Naive thymus-derived CD8-positive, alpha-beta T cell (primary cell): ENCODE data around the gene GNB5. TPM values are rescaled to one million over a fixed set of nuclear protein-coding genes. Genes with fewer than 3 reads are reported as not detected.
A peak's percentile ranks its signal among the peaks of the same experiment; 100 is the strongest.
"Not testable (repeated sequence)": the region's sequence is repeated elsewhere in the genome, so short reads cannot be mapped to it uniquely, and the experiment has no call there.

Source experiments
- ATAC-seq, 2 donors: fragments of 150-1000 bp; cut with Tn5 transposase in 1 of 2; sonication (Bioruptor Pico), chemical (Tn5 transposase) in 1 of 2; 1 replicate in 1 of 2; 2 replicates in 1 of 2; pipeline ENCODE4 v1.10.0; 2021; ENCODE audit warnings: mild to moderate bottlenecking in 2 of 2, moderate library complexity in 2 of 2
- POLR2A ChIA-PET: fragments of 350-600 bp; sonication (Branson Sonifier 250); formaldehyde crosslinking; loops from one replicate; lab custom pipeline; 2021; ENCODE audit warnings: antibody characterized with exemption; lab: Charles Lee
- DNase-seq, 10 donors: peaks; one replicate each; pipeline versions ENCODE4 v3.0.0 to v3.0.0-alpha.2; 2020 to 2022
- H3K27ac Mint-ChIP-seq, 10 donors: one replicate each; pipeline ENCODE4 v1.8.0; 2020 to 2022; ENCODE audit warnings: mild to moderate bottlenecking in 10 of 10, mixed read lengths in 10 of 10, moderate library complexity in 4 of 10, inconsistent platforms in 1 of 10
- H3K27me3 Mint-ChIP-seq, 5 donors: one replicate each; pipeline ENCODE4 v1.8.0; 2021 to 2022; ENCODE audit warnings: mixed read lengths in 5 of 5
- H3K36me3 Mint-ChIP-seq, 3 donors: one replicate each; pipeline ENCODE4 v1.8.0; 2020 to 2022; ENCODE audit warnings: mixed read lengths in 3 of 3, mild to moderate bottlenecking in 2 of 3, inconsistent platforms in 1 of 3
- H3K4me1 Mint-ChIP-seq, 4 donors: one replicate each; pipeline ENCODE4 v1.8.0; 2021 to 2022; ENCODE audit warnings: mixed read lengths in 4 of 4
- H3K4me3 Mint-ChIP-seq, 10 donors: one replicate each; pipeline ENCODE4 v1.8.0; 2020 to 2022; ENCODE audit warnings: mild to moderate bottlenecking in 10 of 10, mixed read lengths in 10 of 10, moderate library complexity in 6 of 10, inconsistent platforms in 1 of 10
- H3K9me3 Mint-ChIP-seq, 9 donors: one replicate each; pipeline ENCODE4 v1.8.0; 2020 to 2022; ENCODE audit warnings: mixed read lengths in 9 of 9, mild to moderate bottlenecking in 3 of 9, inconsistent platforms in 1 of 9, moderate library complexity in 1 of 9
- polyA plus RNA-seq, 3 donors: library from polyadenylated mRNA; unstranded; fragments of 300-500 nt; fragmentation: Illumina TruSeq; gene quantifications; one replicate each; pipeline ENCODE4 v1.2.3, GENCODE V29; 2021
- total RNA-seq, 8 experiments: library from RNA in 2 of 8; stranded (reverse) in 2 of 8; gene quantifications; one replicate each; pipeline ENCODE4 v1.2.3 and lab custom pipeline; 2021 to 2026

GNB5 gene
- total and polyA plus RNA-seq, 5 experiments from 2014 or later: 32.4 to 48.5 (median 41.7) TPM

GRCh38 chr15:52101542-52102323, 89.5 kb downstream of the GNB5 start:
- H3K4me1 Mint-ChIP-seq: peaks cover 0 to 18% (median under 1%) of the 10 kb centered on the region in 4 donors
- no peak for DNase-seq
- H3K27ac Mint-ChIP-seq: peak overlapping the region in 1 of 10 donors; percentile 47
- POLR2A ChIA-PET: no interaction called here
- no peaks in the 10 kb centered on the region for H3K36me3 Mint-ChIP-seq
- ATAC-seq: no peak
- H3K9me3 Mint-ChIP-seq: no peaks in the 10 kb centered on the region
- peaks cover 0 to 8% (median 2%) of the 10 kb centered on the region in 5 donors for H3K27me3 Mint-ChIP-seq
- H3K4me3 Mint-ChIP-seq: no peak overlapping the region

- H3K27ac Mint-ChIP-seq: no peak overlapping the region
These were observed 90.3 kb downstream of the GNB5 start for GRCh38 chr15:52100807-52101442.

GRCh38 chr15:52099651-52100272, 91.4 kb downstream of the GNB5 start:
- no peak for DNase-seq
- POLR2A ChIA-PET: no interaction called here
- Mint-ChIP-seq H3K4me3 (no peak overlapping the region), H3K27me3 (peaks cover 0 to 5% (median 0%) of the 10 kb centered on the region in 5 donors), H3K4me1 (peaks cover 0 to 18% (median under 1%) of the 10 kb centered on the region in 4 donors), H3K36me3 (no peaks in the 10 kb centered on the region), H3K27ac (no peak overlapping the region), H3K9me3 (no peaks in the 10 kb centered on the region)
- no peak for ATAC-seq

More at GRCh38 chr15:52100807-52101442, 90.3 kb downstream of the GNB5 start:
- no peaks in the 10 kb centered on the region for H3K36me3 Mint-ChIP-seq
- H3K27me3 Mint-ChIP-seq: peaks cover 0 to 5% (median 0%) of the 10 kb centered on the region in 5 donors
- H3K9me3 Mint-ChIP-seq: no peaks in the 10 kb centered on the region
- H3K4me1 Mint-ChIP-seq: peaks cover 0 to 18% (median under 1%) of the 10 kb centered on the region in 4 donors
- ATAC-seq: no peak
- DNase-seq: no peak
- no peak overlapping the region for H3K4me3 Mint-ChIP-seq
- POLR2A ChIA-PET: no interaction called here

- no peaks in the 10 kb centered on the region for H3K9me3 Mint-ChIP-seq
- H3K36me3 Mint-ChIP-seq: no peaks in the 10 kb centered on the region
- ATAC-seq (no peak), DNase-seq (no peak)
- POLR2A ChIA-PET: no interaction called here
- no peak overlapping the region for H3K4me3 Mint-ChIP-seq
- peaks cover 0 to 9% (median under 1%) of the 10 kb centered on the region in 4 donors for H3K4me1 Mint-ChIP-seq
- H3K27ac Mint-ChIP-seq: no peak overlapping the region
- peaks cover 0 to 4% (median 0%) of the 10 kb centered on the region in 5 donors for H3K27me3 Mint-ChIP-seq
These were observed 92.9 kb downstream of the GNB5 start for GRCh38 chr15:52098323-52098722.

DNA sequence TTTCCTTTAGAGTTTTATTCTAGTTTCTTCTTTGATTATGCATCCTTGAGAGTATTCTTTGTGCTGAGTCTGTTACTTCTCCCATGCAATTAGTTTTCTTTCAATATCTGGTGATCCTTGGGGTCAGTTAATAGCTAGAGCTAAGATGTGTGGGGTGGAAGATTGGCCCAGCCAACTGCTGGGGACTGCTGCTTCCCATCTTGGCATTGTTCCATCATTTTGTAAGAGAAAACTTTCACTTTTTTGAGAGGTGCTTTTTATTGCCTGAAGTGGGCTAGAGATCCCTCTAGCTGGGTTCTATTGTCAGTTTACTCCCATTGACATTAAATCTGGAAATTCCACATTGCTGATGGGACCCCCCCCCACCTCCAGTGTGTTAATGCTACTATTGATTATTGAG, 94.0 kb downstream of the GNB5 start:
- no peak for ATAC-seq

DNA sequence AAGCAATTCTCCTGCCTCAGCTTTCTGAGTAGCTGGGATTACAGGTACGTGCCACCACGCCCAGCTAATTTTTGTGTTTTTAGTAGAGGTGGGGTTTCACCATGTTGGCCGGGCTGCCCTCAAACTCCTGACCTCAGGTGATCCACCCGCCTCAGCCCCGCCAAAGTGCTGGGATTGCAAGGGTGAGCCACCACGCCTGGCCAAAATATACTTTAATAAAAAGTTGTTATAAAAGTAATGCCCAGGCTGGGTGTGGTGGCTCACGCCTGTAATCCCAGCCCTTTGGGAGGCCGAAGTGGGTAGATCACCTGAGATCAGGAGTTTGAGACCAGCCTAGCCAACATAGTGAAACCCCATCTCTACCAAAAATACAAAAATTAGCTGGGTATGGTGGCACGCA, 94.7 kb downstream of the GNB5 start:
- H3K27me3 Mint-ChIP-seq, DNase-seq, H3K4me1 Mint-ChIP-seq, H3K4me3 Mint-ChIP-seq, ATAC-seq, POLR2A ChIA-PET, H3K9me3 Mint-ChIP-seq, H3K36me3 Mint-ChIP-seq: not testable (repeated sequence)
- H3K27ac Mint-ChIP-seq: peak overlapping the region in 1 of 10 donors; percentile 55

More for the DNA sequence above, 94.0 kb downstream of the GNB5 start:
- POLR2A ChIA-PET: no interaction called here
- H3K36me3 Mint-ChIP-seq: no peaks in the 10 kb centered on the region
- no peak for DNase-seq
- H3K27me3 Mint-ChIP-seq: peaks cover 0 to 7% (median 0%) of the 10 kb centered on the region in 5 donors
- H3K9me3 Mint-ChIP-seq: no peaks in the 10 kb centered on the region
- no peak overlapping the region for H3K4me3 Mint-ChIP-seq
- peaks cover 0 to 3% (median under 1%) of the 10 kb centered on the region in 4 donors for H3K4me1 Mint-ChIP-seq
- no peak overlapping the region for H3K27ac Mint-ChIP-seq

GRCh38 chr15:52095597-52096262, 95.5 kb downstream of the GNB5 start:
- Mint-ChIP-seq H3K27me3 (peaks cover 0 to 6% (median 0%) of the 10 kb centered on the region in 5 donors), H3K36me3 (peaks cover 0 to under 1% (median 0%) of the 10 kb centered on the region in 3 donors), H3K4me1 (peaks cover 0 to 1% (median 0%) of the 10 kb centered on the region in 4 donors), H3K9me3 (peaks cover 0 to 3% (median under 1%) of the 10 kb centered on the region in 9 donors), H3K4me3 (no peak overlapping the region), H3K27ac (no peak overlapping the region)
- ATAC-seq (no peak), DNase-seq (no peak)
- POLR2A ChIA-PET: no interaction called here

GRCh38 chr15:52094811-52095584, 96.2 kb downstream of the GNB5 start:
- peaks cover 0 to 8% (median 0%) of the 10 kb centered on the region in 3 donors for H3K36me3 Mint-ChIP-seq
- no peak for DNase-seq
- peaks cover 0 to 6% (median 5%) of the 10 kb centered on the region in 5 donors for H3K27me3 Mint-ChIP-seq
- H3K4me1 Mint-ChIP-seq: peaks cover 0 to 1% (median 0%) of the 10 kb centered on the region in 4 donors
- H3K9me3 Mint-ChIP-seq: peaks cover 2 to 10% (median 7%) of the 10 kb centered on the region in 9 donors
- no peak for ATAC-seq
- no peak overlapping the region for H3K4me3 Mint-ChIP-seq
- H3K27ac Mint-ChIP-seq: no peak overlapping the region
- POLR2A ChIA-PET: no interaction called here

- ATAC-seq (no peak), DNase-seq (no peak)
- Mint-ChIP-seq H3K27ac (no peak overlapping the region), H3K27me3 (peaks cover 0 to 8% (median 4%) of the 10 kb centered on the region in 5 donors), H3K36me3 (peaks cover 0 to 17% (median 5%) of the 10 kb centered on the region in 3 donors), H3K4me1 (peaks cover 0 to 1% (median 0%) of the 10 kb centered on the region in 4 donors), H3K4me3 (no peak overlapping the region), H3K9me3 (peaks cover 5 to 21% (median 9%) of the 10 kb centered on the region in 9 donors)
- POLR2A ChIA-PET: no interaction called here
These were observed 97.4 kb downstream of the GNB5 start for GRCh38 chr15:52093539-52094510.

DNA sequence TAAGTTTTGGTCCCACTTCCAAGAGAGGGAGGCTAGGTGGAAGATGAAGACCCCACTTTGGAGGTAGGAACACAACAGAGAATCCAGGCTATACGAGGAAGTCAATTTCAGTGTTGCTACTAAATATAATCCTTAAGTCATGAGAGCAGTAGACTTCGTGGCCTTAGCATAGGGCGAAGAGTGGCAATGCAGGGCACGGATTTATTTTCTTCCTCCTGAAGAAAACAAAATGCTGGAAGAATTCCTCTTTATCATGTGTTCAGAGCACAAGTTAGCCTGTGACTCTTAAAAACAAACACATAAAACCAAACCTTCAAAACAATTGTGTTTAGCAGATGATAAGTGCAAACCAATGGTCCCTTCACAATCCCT, 98.0 kb downstream of the GNB5 start:
- Mint-ChIP-seq H3K27ac (no peak overlapping the region), H3K4me3 (no peak overlapping the region), H3K27me3 (peaks cover 0 to 8% (median 4%) of the 10 kb centered on the region in 5 donors), H3K4me1 (peaks cover 0 to 1% (median 0%) of the 10 kb centered on the region in 4 donors), H3K36me3 (peaks cover 0 to 17% (median 5%) of the 10 kb centered on the region in 3 donors), H3K9me3 (peaks cover 5 to 21% (median 9%) of the 10 kb centered on the region in 9 donors)
- no peak for DNase-seq
- ATAC-seq: no peak
- POLR2A ChIA-PET: no interaction called here

DNA sequence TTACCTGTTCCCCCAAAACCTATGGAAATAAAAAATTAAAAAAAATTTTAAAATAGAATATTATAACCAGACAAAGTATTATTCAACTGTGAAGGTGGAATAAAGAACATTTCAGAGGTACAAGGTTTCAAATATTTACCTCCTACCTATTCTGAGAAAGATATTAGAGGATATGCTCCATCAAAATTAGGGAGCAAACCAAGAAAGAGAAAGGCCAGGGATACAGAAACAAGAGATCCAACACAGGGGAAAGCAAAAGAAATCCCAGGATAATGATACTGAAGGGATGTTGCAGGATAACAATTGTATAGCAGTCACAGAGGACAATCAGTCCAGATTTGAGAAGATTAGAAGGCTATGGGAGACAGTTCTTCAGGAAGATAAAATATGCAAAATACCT, 101.0 kb downstream of the GNB5 start:
- DNase-seq: no peak
- ATAC-seq: no peak
- Mint-ChIP-seq H3K9me3 (peaks cover 5 to 21% (median 12%) of the 10 kb centered on the region in 9 donors), H3K27me3 (peaks cover 0 to 8% (median 4%) of the 10 kb centered on the region in 5 donors), H3K4me1 (no peaks in the 10 kb centered on the region), H3K27ac (no peak overlapping the region), H3K4me3 (no peak overlapping the region), H3K36me3 (peaks cover 0 to 17% (median 5%) of the 10 kb centered on the region in 3 donors)
- POLR2A ChIA-PET: no interaction called here
